ENCODE measurements around the gene ACTL10. TPM values are rescaled to one million over a fixed set of nuclear protein-coding genes. Genes with fewer than 3 reads are reported as not detected.

Gene ACTL10
- total RNA-seq, 1 experiment from 2014 or later = 1.3 TPM

- TF ChIP-seq, protein P1, sequence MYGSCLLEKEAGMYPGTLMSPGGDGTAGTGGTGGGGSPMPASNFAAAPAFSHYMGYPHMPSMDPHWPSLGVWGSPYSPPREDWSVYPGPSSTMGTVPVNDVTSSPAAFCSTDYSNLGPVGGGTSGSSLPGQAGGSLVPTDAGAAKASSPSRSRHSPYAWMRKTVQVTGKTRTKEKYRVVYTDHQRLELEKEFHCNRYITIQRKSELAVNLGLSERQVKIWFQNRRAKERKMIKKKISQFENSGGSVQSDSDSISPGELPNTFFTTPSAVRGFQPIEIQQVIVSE (CRISPR knock-in tag; IDR thresholded peaks at IDR 0.05; ENCODE audit: borderline replicate concordance) = no peak
- TF ChIP-seq ZBTB43 (CRISPR knock-in tag; IDR thresholded peaks at IDR 0.05) = no peak
- TF ChIP-seq, protein P2, sequence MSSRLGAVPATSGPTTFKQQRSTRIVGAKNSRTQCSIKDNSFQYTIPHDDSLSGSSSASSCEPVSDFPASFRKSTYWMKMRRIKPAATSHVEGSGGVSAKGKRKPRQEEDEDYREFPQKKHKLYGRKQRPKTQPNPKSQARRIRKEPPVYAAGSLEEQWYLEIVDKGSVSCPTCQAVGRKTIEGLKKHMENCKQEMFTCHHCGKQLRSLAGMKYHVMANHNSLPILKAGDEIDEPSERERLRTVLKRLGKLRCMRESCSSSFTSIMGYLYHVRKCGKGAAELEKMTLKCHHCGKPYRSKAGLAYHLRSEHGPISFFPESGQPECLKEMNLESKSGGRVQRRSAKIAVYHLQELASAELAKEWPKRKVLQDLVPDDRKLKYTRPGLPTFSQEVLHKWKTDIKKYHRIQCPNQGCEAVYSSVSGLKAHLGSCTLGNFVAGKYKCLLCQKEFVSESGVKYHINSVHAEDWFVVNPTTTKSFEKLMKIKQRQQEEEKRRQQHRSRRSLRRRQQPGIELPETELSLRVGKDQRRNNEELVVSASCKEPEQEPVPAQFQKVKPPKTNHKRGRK (CRISPR knock-in tag; IDR thresholded peaks at IDR 0.05; ENCODE audit: borderline replicate concordance) = no peak
- TF ChIP-seq RORB (CRISPR knock-in tag; IDR thresholded peaks at IDR 0.05) = no peak
Measured at GRCh38 chr20:33627577-33628216, 39.0 kb upstream of the ACTL10 start (continued).

DNA sequence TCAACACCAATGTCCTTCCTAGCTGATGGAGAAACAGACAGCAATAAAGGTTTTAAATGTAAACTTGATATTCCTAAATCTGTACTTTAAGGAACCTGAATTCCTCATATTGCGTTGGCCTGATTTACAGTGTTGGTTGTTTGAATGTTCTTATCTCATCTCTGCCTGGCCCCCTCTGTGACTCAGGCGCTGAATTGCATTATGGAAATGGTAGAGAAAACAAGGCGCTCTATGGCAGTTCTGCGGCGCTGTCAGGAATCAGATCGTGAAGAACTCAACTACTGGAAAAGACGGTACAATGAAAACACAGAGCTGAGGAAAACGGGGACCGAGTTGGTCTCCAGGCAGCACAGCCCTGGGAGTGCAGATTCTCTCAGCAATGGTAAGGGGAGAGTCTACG, 37.2 kb upstream of the ACTL10 start:
- Mint-ChIP-seq H3K4me1 (no peaks in the 10 kb centered on the region), H3K9me3 (no peaks in the 10 kb centered on the region), H3K27me3 (ENCODE audit: low read depth) (no peaks in the 10 kb centered on the region), H3K36me3 (peaks cover 35% of the 10 kb centered on the region), H3K27ac (no peak overlapping the region), H3K4me3 (no peak overlapping the region)
- ChIA-PET CTCF (no interaction called here), POLR2A (no interaction called here)
- DNase-seq (ENCODE audit: low spot score) (no peak), ATAC-seq (no peak)
- TF ChIP-seq CBFB (CRISPR knock-in tag; IDR thresholded peaks at IDR 0.05; ENCODE audit: low read depth) (no peak), CREB1 (CRISPR knock-in tag; IDR thresholded peaks at IDR 0.05) (no peak), ZNF532 (CRISPR knock-in tag; IDR thresholded peaks at IDR 0.05; ENCODE audit: borderline replicate concordance) (no peak), E2F4 (CRISPR knock-in tag; IDR thresholded peaks at IDR 0.05; ENCODE audit: borderline replicate concordance, low read depth) (no peak), PRDM15 (CRISPR knock-in tag; IDR thresholded peaks at IDR 0.05) (no peak), ATF6 (CRISPR knock-in tag; IDR thresholded peaks at IDR 0.05) (no peak), E2F1 (CRISPR knock-in tag; IDR thresholded peaks at IDR 0.05) (no peak), ZNF219 (CRISPR knock-in tag; IDR thresholded peaks at IDR 0.05; ENCODE audit: borderline replicate concordance) (no peak)
- TF ChIP-seq, protein P1 (CRISPR knock-in tag; IDR thresholded peaks at IDR 0.05; ENCODE audit: borderline replicate concordance) = no peak

Data from WTC11 (cell line).